ENCODE results near the gene PIGBOS1. TPM values are rescaled to one million over a fixed set of nuclear protein-coding genes. Genes with fewer than 3 reads are reported as not detected.

The PIGBOS1 gene
- polyA plus RNA-seq, 2 of the 4 experiments (the other 2 are of a cell fraction), result 33.5 to 42.3 TPM

GRCh38 chr15:55279746-55280351 lies 39.1 kb downstream of the PIGBOS1 start:
- POLR2A ChIA-PET, result no interaction called here
- DNase-seq (ENCODE audit: low read depth in 1 of 2, low spot score in 1 of 2), result peak; percentile 23 to 66

GRCh38 chr15:55279100-55279745 lies 39.7 kb downstream of the PIGBOS1 start:
- CTCF ChIA-PET, result interaction anchor here (3.9 kb wide), 1 partner anchor 13 kb away, joined by 16 read pairs; no protein-coding TSS in a partner anchor

More at GRCh38 chr15:55279746-55280351, 39.1 kb downstream of the PIGBOS1 start:
- TF ChIP-seq RARB (CRISPR knock-in tag; IDR thresholded peaks at IDR 0.05) (no peak), MAFK (IDR thresholded peaks at IDR 0.05; ENCODE audit: partially characterized antibody) (peak; percentile 40), FOSL2 (IDR thresholded peaks at IDR 0.05) (no peak), FOSL2 (CRISPR knock-in tag; IDR thresholded peaks at IDR 0.05) (peak; percentile 85), REST (IDR thresholded peaks at IDR 0.05) (no peak), HMGXB4 (CRISPR knock-in tag; IDR thresholded peaks at IDR 0.05; ENCODE audit: borderline replicate concordance) (no peak), NFE2L2 (conservative IDR thresholded peaks at IDR 0.05; ENCODE audit: low read length) (no peak), HOXA7 (CRISPR knock-in tag; IDR thresholded peaks at IDR 0.05) (no peak), TP53 (CRISPR knock-in tag; IDR thresholded peaks at IDR 0.05) (no peak), CHD4 (IDR thresholded peaks at IDR 0.05; ENCODE audit: borderline replicate concordance) (no peak), GATA3 (IDR thresholded peaks at IDR 0.05; ENCODE audit: borderline replicate concordance) (no peak), RFX5 (IDR thresholded peaks at IDR 0.05) (no peak), SMC3 (IDR thresholded peaks at IDR 0.05) (no peak)
- TF ChIP-seq, protein P1, sequence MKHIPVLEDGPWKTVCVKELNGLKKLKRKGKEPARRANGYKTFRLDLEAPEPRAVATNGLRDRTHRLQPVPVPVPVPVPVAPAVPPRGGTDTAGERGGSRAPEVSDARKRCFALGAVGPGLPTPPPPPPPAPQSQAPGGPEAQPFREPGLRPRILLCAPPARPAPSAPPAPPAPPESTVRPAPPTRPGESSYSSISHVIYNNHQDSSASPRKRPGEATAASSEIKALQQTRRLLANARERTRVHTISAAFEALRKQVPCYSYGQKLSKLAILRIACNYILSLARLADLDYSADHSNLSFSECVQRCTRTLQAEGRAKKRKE (CRISPR knock-in tag; IDR thresholded peaks at IDR 0.05; ENCODE audit: low read depth), result no peak
- WGBS (ENCODE audit: missing lambda C conversion rate), result 36% methylated on average over 4 of the region's 4 CpGs
- Histone ChIP-seq H3K27ac (peak overlapping the region; percentile 26 to 29; a peak in 4 of 6 replicates), H3K9me3 (no peaks in the 10 kb centered on the region), H3K4me2 (peak overlapping the region; percentile 18), H3K4me3 (no peak overlapping the region), H3K4me1 (peaks cover 13% of the 10 kb centered on the region)
- FAIRE-seq, result no peak
- peak; percentile 73 to 78 for ATAC-seq
- CTCF ChIA-PET, result interaction anchor here (1.0 to 3.9 kb wide), 2 partner anchors 12 to 62 kb away, joined by 4 to 16 read pairs; no protein-coding TSS in a partner anchor

DNA sequence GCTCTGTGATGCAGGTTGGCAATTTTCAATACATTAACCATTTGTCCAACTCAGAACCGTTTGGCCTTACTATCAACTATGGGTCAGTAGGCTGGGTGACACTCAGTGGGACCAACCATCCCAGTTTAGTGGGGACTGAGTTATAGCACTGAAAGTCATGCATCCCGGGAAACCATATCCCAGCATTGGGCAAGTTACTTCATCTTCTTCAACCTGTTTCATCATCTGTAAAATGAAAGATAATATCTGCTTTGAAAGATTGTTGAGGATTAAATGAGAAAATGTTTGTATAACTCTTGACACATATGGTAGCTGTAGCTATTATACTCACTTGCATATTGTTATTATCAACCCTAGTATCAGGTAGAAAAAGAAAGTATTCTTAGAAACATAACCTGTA lies 41.2 kb downstream of the PIGBOS1 start:
- Histone ChIP-seq H3K4me1 (peaks cover 13% of the 10 kb centered on the region), H3K4me3 (no peak overlapping the region), H3K9me3 (no peaks in the 10 kb centered on the region), H3K27ac (no peak overlapping the region), H3K4me2 (no peak overlapping the region)
- 69% methylated on average over 2 of the region's 2 CpGs for WGBS (ENCODE audit: missing lambda C conversion rate)
- TF ChIP-seq, protein P1 (CRISPR knock-in tag; IDR thresholded peaks at IDR 0.05; ENCODE audit: low read depth), result no peak
- TF ChIP-seq EHMT2 (IDR thresholded peaks at IDR 0.05; ENCODE audit: low read depth) (no peak), ESRRA (IDR thresholded peaks at IDR 0.05; ENCODE audit: borderline replicate concordance, low read length) (no peak), REST (IDR thresholded peaks at IDR 0.05) (no peak), ZSCAN20 (CRISPR knock-in tag; IDR thresholded peaks at IDR 0.05) (no peak), MAX (IDR thresholded peaks at IDR 0.05) (no peak), MAFK (IDR thresholded peaks at IDR 0.05; ENCODE audit: partially characterized antibody) (no peak), ZC3H11A (IDR thresholded peaks at IDR 0.05) (no peak)
- no peak for FAIRE-seq
- DNase-seq (ENCODE audit: low read depth in 1 of 2, low spot score in 1 of 2), result no peak
- no peak for ATAC-seq
- ChIA-PET POLR2A (no interaction called here), CTCF (interaction anchor here (0.8 to 1.5 kb wide), 4 partner anchors 13 to 59 kb away, joined by 3 read pairs; no protein-coding TSS in a partner anchor)

More at GRCh38 chr15:55279100-55279745, 39.7 kb downstream of the PIGBOS1 start:
- DNase-seq (ENCODE audit: low read depth in 1 of 2, low spot score in 1 of 2), result no peak
- H3K4me1 ChIP-seq, result peaks cover 13% of the 10 kb centered on the region
- H3K4me2 ChIP-seq, result peak overlapping the region; percentile 18; the same call in 2 of the 3 replicates
- WGBS (ENCODE audit: missing lambda C conversion rate), result 77% methylated on average over 2 of the region's 2 CpGs
- no peak for TF ChIP-seq GATA3 (IDR thresholded peaks at IDR 0.05; ENCODE audit: borderline replicate concordance)
- ATAC-seq, result peak in 1 of 2 experiments; percentile 33; a peak in 1 of 6 replicates
- H3K4me3 ChIP-seq, result no peak overlapping the region
- FAIRE-seq, result no peak
- POLR2A ChIA-PET, result no interaction called here
- H3K27ac ChIP-seq, result peak overlapping the region in 1 of 2 experiments; percentile 29; a peak in 3 of 6 replicates
- H3K9me3 ChIP-seq, result no peaks in the 10 kb centered on the region

Measured in A549 (cell line).